ENCODE data around the gene KIAA1143. TPM values are rescaled to one million over a fixed set of nuclear protein-coding genes. Genes with fewer than 3 reads are reported as not detected.

KIAA1143 gene
- total RNA-seq (2011; cell fraction: chromatin; rRNA removed; ENCODE audit: low replicate concordance), result 4.3 and 13.2 TPM in 2 replicates
- total RNA-seq (2011; cell fraction: nucleolus; rRNA removed), result 4.0 and 5.1 TPM in 2 replicates
- 8.9 and 20.1 TPM in 2 replicates for total RNA-seq (2011; cell fraction: nucleoplasm; rRNA removed)
- total RNA-seq (2014; rRNA removed) (27.9 and 31.3 TPM in 2 replicates), total RNA-seq (2014; rRNA removed; fragmentation: Illumina TruSeq; extraction: Trizol) (72.0 and 97.2 TPM in 2 replicates), total RNA-seq (2015; rRNA removed; fragmentation: Illumina TruSeq; extraction: Trizol) (43.7 and 47.0 TPM in 2 replicates), total RNA-seq (2021) (42.8 and 47.1 TPM in 2 replicates), polyA plus RNA-seq (2011; rRNA removed) (30.9 and 40.7 TPM in 2 replicates), polyA plus RNA-seq (2014; fragmentation: Illumina TruSeq; extraction: Trizol) (47.4 and 54.6 TPM in 2 replicates), polyA plus RNA-seq (2014; fragmentation: Nextera tagmentation; extraction: Ambion mirVana) (10 to 100 TPM; 33.5 to 42.2 TPM), polyA plus RNA-seq (2014; rRNA removed) (24.0 and 25.6 TPM in 2 replicates), polyA minus RNA-seq (2011; rRNA and poly(A)+ RNA removed) (63.0 and 63.7 TPM in 2 replicates), Bru-seq, nascent RNA (percentile 95 among the genes with signal in this experiment), BruChase-seq, experiment 1, labeled RNA remaining after a 2-hour chase (percentile 94 among the genes with signal in this experiment), BruChase-seq, experiment 2, labeled RNA remaining after a 6-hour chase (percentile 94 among the genes with signal in this experiment)
- 9.6 and 16.5 TPM in 2 replicates for polyA plus RNA-seq (2011; cell fraction: cytosol; rRNA removed)
- polyA plus RNA-seq (2011; cell fraction: nucleus; rRNA removed), result 12.2 and 16.4 TPM in 2 replicates
- polyA plus RNA-seq (2012), result 21.4 and 23.2 TPM in 2 replicates
- polyA minus RNA-seq (2011; cell fraction: cytosol; rRNA and poly(A)+ RNA removed), result 20.2 and 26.3 TPM in 2 replicates
- 6.9 and 12.9 TPM in 2 replicates for polyA minus RNA-seq (2011; cell fraction: nucleus; rRNA and poly(A)+ RNA removed)
- long read RNA-seq, experiment 1, full-length matches to known transcripts, result 69 of 112 reads
- long read RNA-seq, experiment 1, partial matches to known transcripts, result 1 of 112 reads
- long read RNA-seq, experiment 1, other reads (novel, unspliced or antisense), result 42 of 112 reads
- long read RNA-seq, experiment 2, full-length matches to known transcripts, result 10 of 31 reads
- long read RNA-seq, experiment 2, partial matches to known transcripts, result 0 of 31 reads
- long read RNA-seq, experiment 2, other reads (novel, unspliced or antisense), result 21 of 31 reads
- long read RNA-seq, experiment 3, full-length matches to known transcripts, result 50 of 54 reads
- long read RNA-seq, experiment 3, partial matches to known transcripts, result 0 of 54 reads
- long read RNA-seq, experiment 3, other reads (novel, unspliced or antisense), result 4 of 54 reads

- Histone ChIP-seq H3K9me3 (replicated peaks; ENCODE audit: control insufficient read depth, insufficient read depth, low read depth, low read length) (peaks cover 37% of the 10 kb centered on the region), H3K4me1 (replicated peaks in 1 of 2; ENCODE audit: control insufficient read depth in 2 of 2, insufficient read depth in 2 of 2, low read length in 2 of 2) (peaks cover 0 to 4% of the 10 kb centered on the region in 2 experiments; a peak in 3 of 5 replicates), H3K27me3 (ENCODE audit: control insufficient read depth in 2 of 2, insufficient read depth in 2 of 2, low read length in 2 of 2) (no peaks in the 10 kb centered on the region), H3K4me3 (peak within 1 kb of the TSS; percentile 83), H3K4me2 (ENCODE audit: insufficient read depth, low read length) (peak within 1 kb of the TSS; percentile 100), H3K27ac (ENCODE audit: extremely low read depth, low read depth, low read length) (peak within 1 kb of the TSS; percentile 85), H3K36me3 (ENCODE audit: control insufficient read depth, insufficient read depth, low read length) (peaks cover 56% of the 10 kb centered on the region), H3K9me1 (ENCODE audit: control insufficient read depth, insufficient read depth, low read length) (no peaks in the 10 kb centered on the region), H4K20me1 (replicated peaks; ENCODE audit: control insufficient read depth, insufficient read depth, low read length) (no peaks in the 10 kb centered on the region), H2AFZ (ENCODE audit: low read depth, low read length) (peak within 1 kb of the TSS; percentile 89), H3K79me2 (ENCODE audit: control insufficient read depth, insufficient read depth, low read length) (peaks cover 95% of the 10 kb centered on the region), H3K9ac (ENCODE audit: insufficient read depth in 1 of 2, low read depth in 2 of 2, low read length in 2 of 2) (peak within 1 kb of the TSS; percentile 95 to 97)
- FAIRE-seq (peak; percentile 93), DNase-seq (ENCODE audit: extremely low read depth in 1 of 4, low spot score in 3 of 4) (peak; percentile 93 to 100 (median 96)), ATAC-seq (peak; percentile 97)
- BruUV-seq (replicated peaks), result TSS peak; percentile 83
- intact Hi-C loops (cut with micrococcal nuclease), result loop anchor here (5.0 kb wide), 1 partner anchor 216 kb away; the partner anchor contains the start of genes EXOSC7 and ZDHHC3
- under 1% methylated on average over 62 of the region's 64 CpGs for WGBS (ENCODE audit: insufficient coverage, low coverage, missing lambda C conversion rate)
- POLR2A ChIA-PET, result interaction anchor here (0.5 to 2.7 kb wide), 26 partner anchors 8 to 1135 kb away, joined by 3 to 13 read pairs (median 4); partner anchors contain the start of genes ZNF197 and ZNF501
- CTCF ChIA-PET (ENCODE audit: low intra/inter-chr PET ratio), result no interaction called here
- in situ Hi-C loops (cut with MboI), result no loop called here
- TF ChIP-seq, protein P1, sequence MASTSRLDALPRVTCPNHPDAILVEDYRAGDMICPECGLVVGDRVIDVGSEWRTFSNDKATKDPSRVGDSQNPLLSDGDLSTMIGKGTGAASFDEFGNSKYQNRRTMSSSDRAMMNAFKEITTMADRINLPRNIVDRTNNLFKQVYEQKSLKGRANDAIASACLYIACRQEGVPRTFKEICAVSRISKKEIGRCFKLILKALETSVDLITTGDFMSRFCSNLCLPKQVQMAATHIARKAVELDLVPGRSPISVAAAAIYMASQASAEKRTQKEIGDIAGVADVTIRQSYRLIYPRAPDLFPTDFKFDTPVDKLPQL (IDR thresholded peaks at IDR 0.05; ENCODE audit: extremely low read depth, insufficient read length), result peak; percentile 77
- TF ChIP-seq HMGXB4 (CRISPR knock-in tag; IDR thresholded peaks at IDR 0.05) (peak; percentile 24; the same call in 1 of the 2 replicates), MTA3 (IDR thresholded peaks at IDR 0.05; ENCODE audit: borderline replicate concordance) (peak; percentile 94), GTF2E2 (tag; IDR thresholded peaks at IDR 0.05) (peak; percentile 79; the same call in 1 of the 2 replicates), ZBTB2 (IDR thresholded peaks at IDR 0.05) (peak; percentile 79), TGIF2 (CRISPR knock-in tag; IDR thresholded peaks at IDR 0.05) (peak; percentile 96; the same call in 1 of the 2 replicates)
- TF ChIP-seq, protein P2, sequence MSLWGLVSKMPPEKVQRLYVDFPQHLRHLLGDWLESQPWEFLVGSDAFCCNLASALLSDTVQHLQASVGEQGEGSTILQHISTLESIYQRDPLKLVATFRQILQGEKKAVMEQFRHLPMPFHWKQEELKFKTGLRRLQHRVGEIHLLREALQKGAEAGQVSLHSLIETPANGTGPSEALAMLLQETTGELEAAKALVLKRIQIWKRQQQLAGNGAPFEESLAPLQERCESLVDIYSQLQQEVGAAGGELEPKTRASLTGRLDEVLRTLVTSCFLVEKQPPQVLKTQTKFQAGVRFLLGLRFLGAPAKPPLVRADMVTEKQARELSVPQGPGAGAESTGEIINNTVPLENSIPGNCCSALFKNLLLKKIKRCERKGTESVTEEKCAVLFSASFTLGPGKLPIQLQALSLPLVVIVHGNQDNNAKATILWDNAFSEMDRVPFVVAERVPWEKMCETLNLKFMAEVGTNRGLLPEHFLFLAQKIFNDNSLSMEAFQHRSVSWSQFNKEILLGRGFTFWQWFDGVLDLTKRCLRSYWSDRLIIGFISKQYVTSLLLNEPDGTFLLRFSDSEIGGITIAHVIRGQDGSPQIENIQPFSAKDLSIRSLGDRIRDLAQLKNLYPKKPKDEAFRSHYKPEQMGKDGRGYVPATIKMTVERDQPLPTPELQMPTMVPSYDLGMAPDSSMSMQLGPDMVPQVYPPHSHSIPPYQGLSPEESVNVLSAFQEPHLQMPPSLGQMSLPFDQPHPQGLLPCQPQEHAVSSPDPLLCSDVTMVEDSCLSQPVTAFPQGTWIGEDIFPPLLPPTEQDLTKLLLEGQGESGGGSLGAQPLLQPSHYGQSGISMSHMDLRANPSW (CRISPR knock-in tag; IDR thresholded peaks at IDR 0.05), result 0 out of 2 replicates have a peak, but pooled peaks have one; percentile 34
Observed at GRCh38 chr3:44761424-44762169, at the start of gene KIAA1143, which contains the start of gene KIF15. Gene KIAA1143 (minus strand): TSS chr3:44761619. CDS start chr3:44761602, 17 bp downstream. Gene KIF15 (plus strand): TSS chr3:44761794. CDS start chr3:44761866, 72 bp downstream.

Data from K562 (cell line).